ENCODE results near the gene BCO2. TPM values are rescaled to one million over a fixed set of nuclear protein-coding genes. Genes with fewer than 3 reads are reported as not detected.

Gene BCO2
- polyA plus RNA-seq, 5 donors: 7.8 to 10.6 (median 9.0) TPM

DNA sequence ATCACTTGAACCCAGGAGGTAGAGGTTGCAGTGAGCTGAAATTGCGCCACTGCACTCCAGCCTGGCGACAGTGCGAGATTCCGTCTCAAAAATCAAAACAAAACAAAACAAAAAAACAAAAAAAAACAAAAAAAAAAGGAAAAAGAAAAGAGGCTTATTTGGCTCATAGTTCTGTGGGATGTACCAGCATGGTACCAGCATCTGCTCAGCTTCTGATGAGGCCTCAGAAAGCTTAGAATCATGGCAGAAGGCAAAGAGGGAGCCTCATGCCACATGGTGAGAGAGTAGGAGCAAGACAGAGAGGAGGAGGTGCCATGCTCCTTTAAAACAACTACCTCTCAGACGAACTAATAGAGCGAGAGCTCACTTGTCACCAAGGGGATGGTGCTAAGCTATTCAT, 40.3 kb downstream of the BCO2 start:
- no peak for DNase-seq

DNA sequence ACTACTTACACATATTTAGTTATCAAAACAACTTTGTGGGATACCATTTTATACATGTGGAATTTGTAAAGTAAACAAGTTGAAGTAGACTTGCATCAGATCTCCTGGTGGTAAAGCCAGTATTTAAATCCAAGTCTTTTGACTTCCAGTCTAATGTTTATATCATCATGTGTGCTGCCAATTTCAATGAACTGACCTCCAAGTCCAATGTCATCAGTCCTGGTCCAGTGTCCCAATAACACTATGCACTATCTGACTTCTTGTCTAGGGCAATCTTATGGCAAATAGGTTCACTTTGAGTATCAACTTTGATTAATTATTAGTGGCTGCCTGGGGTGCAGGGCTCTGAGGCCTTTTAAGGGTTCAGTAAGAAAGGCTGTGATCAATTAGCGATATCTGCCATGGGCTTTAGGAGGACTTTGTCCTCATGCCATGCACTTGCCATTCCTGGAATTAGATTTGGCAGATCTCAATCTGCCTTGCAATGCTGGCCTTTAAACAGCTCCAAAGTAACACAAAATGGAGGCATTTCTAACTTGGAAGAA, 41.3 kb downstream of the BCO2 start:
- no peak for DNase-seq

DNA sequence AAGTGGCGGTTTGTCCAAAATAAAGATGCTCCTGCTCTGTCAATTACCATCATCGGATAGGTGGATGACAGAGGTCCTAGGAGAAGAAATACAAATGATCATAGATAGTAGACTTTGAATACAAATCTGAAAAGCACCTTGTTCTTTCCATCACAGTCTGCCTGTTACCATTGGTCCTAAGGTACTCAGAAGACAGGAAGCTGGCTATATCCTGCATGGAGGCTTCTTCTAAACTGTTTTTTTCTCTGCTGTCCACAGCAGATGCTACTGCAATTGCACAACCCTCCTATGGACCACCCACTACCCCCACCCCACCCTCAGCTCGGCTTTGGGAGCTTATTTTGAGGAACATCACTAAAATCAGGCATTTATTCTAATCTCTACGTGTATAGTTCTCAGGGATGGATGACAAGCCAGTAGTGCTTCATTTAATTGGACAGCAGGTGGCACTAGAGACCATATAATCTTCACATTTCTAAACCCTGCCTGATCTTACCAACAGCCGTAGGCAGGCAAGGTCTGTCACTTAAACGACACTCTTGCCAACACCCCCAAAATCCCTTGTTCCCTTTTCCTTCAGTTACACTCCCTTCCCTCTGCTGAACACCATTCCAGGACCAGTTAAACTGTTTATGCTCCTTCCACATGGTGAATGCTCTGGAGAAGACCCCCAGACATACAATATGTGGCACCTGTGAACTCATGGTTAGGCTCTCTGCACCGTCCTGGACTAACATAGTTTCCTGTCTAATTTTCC, 44.3 kb downstream of the BCO2 start:
- peak; percentile 58 to 70 for DNase-seq

DNA sequence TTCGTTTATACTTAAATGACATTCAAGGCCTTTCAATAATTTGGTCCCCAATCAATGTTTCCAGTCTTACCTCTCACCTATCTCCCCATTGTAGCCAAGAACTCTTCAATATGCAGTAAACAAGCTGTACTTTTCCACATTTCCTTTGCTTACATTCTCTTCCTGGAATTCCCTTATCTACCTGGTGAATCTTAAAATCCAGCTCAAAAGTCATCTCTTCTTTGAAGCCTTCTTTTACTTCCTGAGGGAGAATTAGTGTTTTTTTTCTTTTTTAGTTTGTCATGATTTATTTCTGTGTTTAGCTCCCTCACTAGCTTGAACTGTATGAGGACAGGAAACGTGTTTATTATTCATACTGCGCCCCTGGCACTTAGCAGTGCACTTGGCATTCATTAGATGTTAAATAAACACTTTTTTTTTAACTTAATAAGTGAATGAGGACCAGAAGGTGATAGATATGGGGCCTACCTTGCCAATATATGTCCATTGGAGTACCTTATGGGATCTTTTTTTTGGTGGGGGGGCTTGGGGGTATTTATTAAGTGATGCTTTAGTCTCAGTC, 46.0 kb downstream of the BCO2 start:
- DNase-seq: no peak

DNA sequence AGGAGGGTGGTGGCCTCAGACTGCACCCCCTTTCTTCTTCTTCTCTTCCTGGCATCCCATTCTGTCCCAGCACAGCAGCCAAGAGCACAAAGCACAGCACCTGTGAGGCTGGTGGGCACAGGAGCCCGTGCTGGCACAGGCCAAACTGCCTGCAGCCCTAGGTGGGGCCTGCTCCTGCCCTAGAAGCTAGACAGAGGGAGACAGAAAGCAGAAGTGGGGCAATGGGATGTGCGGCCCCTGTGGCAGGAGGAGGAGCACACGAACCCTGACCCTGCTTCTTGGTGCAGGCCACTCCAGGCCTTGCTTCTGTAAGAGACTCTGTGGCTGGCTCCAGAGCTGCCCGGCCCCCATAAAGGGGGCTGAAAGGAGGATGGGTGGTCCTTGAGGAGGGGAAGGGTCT, 47.0 kb downstream of the BCO2 start:
- no peak for DNase-seq

DNA sequence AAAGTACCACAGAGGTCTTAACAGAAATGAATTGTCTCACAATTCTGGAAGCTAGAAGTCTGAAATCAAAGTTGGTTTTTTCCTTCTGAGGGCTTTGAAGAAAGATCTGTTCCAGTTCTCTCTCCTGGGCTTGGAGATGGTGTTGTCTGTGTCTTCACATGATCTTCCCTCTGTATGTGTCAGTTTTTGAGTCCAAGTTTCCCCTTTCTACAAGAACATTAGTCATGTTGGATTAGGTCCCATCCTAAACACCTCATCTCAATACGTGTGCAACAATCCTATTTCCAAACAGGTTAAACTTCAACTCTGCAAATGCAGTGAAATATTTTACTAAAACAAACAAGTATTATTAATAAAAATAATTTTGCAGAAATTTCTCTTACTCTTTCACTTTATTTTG, 47.8 kb downstream of the BCO2 start:
- DNase-seq: no peak

DNA sequence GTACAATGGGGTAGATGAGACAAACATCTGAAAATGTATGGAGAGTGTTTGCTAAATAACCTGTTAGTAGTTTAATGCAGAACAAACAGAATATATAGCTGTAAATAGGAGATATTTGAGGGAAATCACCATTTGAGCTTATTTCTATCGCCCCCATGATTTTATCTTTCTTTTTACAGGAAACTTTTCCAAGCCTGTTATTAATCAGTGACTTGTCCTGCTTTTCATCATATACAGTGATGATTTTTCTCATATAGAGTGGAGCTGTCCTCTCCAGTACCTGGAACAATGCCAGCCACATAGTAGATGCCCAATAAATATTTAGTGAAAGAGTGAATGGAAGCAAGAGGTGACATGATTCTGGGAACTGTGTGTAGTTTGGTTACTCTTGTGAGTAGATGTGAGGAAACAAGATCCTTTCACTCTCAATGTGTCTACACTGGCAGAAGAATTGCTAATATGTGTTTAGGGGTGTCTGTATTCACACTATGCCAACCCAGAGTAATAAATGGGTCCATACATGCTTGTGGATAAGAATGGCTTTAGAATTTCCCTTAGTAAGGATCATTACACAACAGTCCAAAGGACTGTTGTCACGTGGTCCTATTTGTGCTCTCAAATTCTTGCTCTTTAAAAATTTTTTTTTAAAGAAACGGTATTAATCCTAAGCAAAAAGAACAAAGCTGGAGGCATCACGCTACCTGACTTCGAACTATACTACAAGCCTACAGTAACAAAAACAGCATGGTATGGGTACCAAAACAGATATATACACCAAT, 48.6 kb downstream of the BCO2 start:
- no peak for DNase-seq

DNA sequence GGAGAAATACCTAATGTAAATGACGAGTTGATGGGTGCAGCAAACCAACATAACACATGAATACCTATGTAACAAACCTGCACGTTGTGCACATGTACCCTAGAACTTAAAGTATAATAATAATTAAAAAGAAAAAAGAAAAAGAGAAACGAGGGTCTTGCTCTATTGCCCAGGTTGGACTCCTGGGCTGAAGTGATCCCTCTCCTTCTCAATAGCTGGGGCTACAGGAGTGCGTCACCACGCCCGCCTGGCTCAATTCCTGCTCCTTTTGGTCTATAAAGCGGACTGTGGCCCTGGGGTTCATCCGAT, 50.4 kb downstream of the BCO2 start:
- DNase-seq: no peak

DNA sequence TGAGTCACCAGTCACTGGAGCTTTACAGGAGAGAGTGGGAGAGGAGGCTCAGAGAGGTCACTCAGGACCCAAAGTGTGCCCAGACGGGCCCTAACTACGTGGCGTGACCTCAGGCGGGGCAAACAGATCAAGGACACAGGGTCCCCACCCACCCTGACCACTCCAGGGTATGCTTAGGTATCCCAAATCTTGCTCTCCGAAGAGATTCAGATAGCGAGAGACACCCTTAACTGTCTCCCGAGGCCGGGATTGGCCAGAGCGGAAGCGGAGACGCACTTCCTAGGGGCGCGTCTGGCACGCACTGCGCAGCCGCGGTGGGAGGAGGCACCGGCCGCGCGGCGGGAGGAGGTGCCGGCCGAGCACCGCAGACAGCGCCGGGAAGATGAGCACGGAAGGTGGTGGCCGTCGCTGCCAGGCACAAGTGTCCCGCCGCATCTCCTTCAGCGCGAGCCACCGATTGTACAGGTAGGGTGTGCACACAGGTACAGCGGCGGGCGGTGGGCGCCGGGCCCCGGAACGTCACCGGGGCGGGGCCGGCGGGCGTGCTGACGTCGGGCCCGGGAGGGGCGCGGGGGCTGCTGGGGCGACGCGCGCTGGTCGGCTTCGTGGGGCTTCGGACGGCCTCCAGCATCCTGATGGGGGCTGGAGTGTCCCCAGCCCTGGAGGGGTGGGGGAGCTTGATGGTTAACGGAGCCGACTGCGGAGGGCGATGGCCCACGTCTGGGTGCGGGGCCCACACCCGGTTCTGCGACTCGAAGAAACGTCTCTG, 50.9 kb downstream of the BCO2 start, which contains the start of gene PTS:
TSS of gene PTS (plus strand) at position 367 of the 769 bp plus-strand sequence. CDS start at position 383, 16 bp downstream.
- peak; percentile 91 to 92 for DNase-seq

DNA sequence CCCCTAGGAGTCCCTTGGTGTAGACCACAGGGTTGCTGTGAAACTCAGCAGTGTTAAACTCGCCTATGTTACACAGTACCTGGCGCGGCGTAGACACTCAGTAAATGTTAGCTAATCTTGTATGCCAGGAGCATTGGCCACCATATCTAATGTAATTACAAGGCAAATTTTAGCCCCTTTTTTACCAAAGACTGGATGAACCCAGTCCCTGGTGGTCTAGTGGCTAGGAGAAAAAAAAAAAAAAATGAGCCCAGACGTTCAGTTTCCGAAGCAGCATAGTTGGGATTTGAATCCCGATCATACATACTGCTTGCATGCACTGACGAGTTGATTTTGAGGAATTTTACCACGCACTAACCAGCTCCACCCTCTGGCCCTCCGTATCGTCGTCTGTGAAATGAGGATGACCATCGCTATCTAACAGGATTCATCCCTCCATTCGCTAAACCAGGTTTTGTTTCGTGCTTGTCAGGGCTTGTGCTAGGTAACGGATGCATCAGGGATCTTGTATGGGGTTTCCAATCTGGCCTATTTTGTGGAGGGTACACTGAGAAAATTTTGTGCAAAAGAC, 51.6 kb downstream of the BCO2 start:
- DNase-seq: no peak

DNA sequence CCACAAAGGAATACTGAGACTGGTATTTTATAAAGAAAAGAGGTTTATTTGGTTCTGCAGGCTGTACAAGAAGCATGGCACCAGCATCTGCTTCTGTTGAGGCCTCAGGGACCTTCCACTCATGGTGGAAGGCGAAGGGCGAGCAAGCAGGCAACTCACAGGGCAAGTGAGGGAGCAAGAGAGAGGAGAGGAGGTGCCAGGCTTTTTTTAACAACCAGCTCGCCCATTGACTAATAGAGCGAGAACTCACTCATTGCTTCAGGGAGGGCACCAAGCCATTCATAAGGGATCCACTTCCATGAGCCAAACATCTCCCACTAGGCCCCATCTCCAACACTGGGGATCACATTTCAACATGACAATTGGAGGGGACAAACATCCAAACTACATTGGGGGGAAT, 52.2 kb downstream of the BCO2 start:
- no peak for DNase-seq

DNA sequence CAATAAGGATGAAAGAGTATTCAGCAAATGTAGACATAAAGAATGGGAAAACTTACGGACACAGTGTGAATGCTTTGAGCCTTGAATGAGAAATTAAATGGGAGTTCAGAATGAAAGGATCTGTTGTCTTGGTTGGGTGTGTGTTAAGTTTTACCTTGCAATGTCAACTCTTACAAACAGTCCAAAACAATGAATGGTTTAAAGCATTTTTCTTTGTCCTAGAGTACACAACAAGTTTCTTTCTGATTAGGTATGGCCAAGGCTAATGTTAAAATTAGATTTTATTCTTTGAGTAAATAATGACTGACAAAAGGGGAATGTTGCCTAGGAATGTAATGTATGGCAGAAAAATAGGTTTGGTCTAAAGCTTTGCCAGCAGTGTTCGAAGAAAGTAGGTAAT, 53.4 kb downstream of the BCO2 start:
- DNase-seq: no peak

DNA sequence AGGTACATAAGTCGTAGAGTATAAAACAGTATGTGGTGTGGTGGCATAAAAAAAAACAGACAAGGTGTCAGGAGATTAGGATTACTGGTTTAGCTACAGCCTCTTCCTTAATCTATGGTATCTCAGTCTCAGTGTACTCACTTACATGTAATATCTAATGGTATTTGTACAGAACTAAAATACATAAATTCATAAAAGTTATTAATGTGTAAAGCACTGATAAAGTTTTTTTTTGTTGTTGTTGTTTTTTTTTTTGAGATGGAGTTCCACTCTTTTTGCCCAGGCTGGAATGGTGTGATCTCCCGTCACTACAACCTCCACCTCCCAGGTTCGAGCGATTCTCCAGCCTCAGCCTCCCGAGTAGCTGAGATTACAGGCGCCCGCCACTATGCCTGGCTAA, 53.8 kb downstream of the BCO2 start:
- no peak for DNase-seq

DNA sequence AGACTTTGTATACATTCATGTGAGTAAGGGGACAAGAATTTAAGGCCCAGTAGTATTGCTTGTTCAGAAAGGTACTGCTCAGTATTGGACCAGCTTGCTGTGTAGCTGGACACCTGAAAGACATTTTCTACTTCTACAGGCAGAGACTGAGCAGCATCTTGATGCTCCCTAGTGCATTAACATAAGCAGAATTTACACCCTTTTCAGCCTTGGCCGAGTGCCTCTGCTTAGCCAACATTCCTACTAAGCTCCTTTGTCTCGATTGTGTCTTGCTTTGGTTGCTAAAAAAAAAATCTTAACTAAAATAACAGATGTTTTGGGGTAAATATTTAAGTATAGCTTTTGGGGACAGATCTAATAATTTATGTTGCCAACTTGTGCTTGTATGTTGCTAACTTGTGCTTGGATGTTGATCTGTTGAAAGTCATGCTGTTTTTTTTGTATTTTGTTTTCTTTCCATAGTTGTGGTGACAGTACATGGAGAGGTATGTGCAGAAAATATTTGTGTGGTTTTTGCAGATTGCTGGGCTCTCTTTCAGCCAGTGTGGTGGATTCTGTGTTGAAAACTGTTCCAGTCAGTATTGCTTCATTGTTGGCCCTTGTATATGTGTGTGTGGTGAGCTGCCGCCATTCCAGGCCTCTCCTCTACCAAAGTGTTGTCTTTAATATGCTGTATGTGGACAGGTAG, 54.6 kb downstream of the BCO2 start:
- DNase-seq: no peak

DNA sequence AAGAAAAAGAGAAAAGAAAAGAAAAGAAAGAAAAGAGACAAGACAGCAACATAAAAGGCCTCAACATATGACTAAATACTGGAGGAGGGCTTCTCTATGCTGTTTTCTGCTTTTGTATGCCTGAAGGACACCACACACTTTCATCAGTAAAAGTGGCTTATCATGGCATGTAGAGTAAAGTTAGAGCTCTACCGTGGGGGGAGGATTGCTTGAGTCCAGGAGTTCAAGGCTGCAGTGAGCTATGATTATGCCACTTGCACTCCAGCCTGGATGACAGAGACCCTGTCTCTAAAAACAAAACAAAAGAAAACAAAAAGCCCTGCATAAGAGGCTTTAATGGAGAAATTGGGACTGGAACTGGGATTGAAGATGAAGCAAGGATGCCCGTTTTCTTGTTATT, 56.6 kb downstream of the BCO2 start:
- no peak for DNase-seq

DNA sequence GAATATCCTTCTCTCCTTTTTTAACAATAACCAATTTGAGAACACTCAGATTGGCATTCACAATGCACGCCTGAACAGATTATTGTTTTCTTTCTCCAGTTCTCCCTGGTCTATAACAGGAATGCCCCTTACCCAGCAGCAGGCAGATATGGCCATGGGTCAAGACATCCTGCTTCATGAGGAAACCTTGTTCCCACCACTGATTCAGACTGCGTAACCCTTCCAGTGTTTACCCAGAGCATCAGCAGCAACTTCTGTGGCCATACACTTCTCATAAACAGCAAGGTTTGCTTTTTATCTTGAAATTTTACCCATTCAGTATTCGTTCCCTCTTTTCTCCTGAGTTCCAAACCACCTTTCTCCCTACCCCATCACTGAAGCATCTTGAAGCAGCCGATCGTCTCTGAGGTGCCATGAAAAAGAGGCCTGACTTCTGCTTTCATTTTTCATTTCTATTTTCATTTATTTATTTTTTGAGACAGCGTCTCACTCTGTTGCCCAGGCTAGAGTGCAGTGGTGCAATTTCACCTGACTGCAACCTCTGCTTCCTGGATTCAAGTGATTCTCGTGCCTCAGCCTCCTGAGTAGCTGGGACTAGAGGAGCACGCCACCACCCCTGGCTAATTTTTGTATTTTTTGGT, 60.6 kb downstream of the BCO2 start:
- DNase-seq: no peak

DNA sequence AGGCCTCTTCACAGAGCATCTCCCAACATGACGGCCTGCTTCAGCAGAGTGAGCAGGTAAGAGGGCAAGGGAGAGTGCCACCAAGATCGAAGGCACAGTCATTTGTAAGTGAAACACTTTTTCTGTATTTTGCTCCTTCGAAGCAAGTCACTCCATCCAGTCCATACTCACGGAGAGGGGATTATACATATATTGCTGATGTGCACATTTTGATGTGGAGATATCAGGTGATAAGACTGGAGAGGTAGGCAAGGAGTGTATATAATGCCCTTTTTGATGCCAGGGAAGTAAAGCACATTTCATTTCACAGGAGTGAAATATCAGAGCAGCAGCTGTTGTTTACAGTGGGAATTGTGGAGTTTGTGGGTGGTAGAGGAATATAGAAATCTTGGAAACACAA, 62.1 kb downstream of the BCO2 start:
- no peak for DNase-seq

DNA sequence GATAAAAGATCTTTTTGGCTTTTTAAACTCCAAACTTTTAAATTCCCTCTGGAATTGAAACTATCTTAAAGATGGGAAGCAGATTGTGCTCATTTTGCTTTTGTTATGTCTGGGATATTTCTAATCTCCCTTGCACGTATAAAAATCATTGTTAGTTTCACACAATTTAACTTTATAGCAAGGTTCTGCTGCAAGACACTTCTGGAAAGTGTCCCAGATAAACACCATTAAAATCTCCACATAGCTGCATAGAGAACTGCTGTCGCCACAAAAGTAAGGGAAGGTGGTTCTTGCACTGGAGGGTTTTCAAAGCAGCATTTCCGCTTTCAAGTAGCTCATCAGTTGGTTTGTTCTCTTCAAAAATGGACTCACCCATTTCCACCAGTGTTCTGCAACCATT, 62.7 kb downstream of the BCO2 start:
- no peak for DNase-seq

DNA sequence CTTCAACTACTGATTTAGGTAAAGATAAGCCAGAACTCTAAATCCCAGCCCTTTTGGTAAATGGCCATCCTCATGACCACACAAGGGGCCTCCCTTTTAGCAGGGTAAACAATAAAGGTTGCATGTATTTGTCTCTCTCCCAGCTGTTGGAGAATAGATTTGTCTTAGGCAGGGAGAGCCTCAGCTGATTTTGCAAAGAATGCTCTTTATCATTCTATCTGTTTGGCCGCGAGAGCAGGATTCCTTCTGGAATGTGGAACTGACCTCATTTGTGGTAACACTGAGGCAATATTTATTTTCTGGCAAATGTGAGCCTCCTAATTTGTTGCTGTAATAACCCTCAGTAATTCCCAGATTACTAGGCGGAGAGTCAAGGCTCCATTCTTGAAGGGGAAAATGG, 66.2 kb downstream of the BCO2 start:
- DNase-seq: no peak

DNA sequence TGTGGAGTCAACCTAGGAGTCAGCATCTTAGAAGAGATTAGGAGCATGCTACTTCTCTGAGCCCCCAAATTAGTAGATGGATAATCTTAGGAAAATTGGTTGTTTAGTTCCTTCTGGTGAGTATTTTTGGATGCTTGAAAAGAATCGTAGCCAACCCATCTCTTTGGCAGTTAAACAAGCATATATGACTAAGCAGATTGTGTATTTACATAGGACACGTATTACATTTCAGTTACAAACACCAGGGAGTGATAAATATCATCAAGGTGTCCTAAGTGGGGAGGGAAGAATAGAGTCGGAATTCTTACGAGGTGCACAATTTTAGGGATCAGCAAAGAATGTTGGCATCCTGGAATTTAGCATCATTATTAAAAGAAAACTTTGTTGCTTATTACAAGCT, 71.9 kb downstream of the BCO2 start:
- DNase-seq: no peak

DNA sequence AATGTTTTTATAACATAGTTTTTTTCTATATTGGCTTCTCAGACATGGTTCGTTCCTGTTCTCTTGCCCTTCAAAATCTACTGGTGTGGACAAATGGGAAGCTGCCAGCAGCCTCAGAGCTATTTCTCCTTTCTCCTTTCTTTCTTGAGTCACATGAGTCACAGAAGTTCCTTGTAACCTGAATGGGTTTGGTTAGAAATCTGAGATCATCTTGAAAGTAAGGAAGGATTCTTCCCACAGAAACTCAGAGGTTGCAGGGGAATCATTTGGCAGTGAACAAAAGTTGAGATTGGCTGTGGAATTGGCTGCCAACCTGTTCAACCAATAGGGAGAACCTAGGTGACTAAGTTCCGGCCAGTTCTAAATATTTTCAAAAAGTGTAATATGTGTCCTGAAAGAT, 72.9 kb downstream of the BCO2 start:
- DNase-seq: no peak
